Muscle of leg (tissue), 11 donors: ENCODE data around the gene NKAIN4. TPM values are rescaled to one million over a fixed set of nuclear protein-coding genes. Genes with fewer than 3 reads are reported as not detected.

Experiments used
- DNase-seq: peaks from one replicate; pipeline ENCODE4 v3.0.0; 2013
- H3K27ac ChIP-seq: one replicate; pipeline ENCODE4 v1.5.1; 2013; ENCODE audit warnings: mild to moderate bottlenecking, low read length, control low read depth
- H3K27me3 ChIP-seq: one replicate; pipeline ENCODE4 v1.6.1; 2013; ENCODE audit warnings: low read length; ENCODE audit not compliant: control insufficient read depth, insufficient read depth
- H3K36me3 ChIP-seq: one replicate; pipeline ENCODE4 v1.6.1; 2013; ENCODE audit warnings: low read length; ENCODE audit not compliant: control insufficient read depth, insufficient read depth
- H3K4me1 ChIP-seq: one replicate; pipeline ENCODE4 v1.6.1; 2013; ENCODE audit warnings: low read length; ENCODE audit not compliant: control insufficient read depth, insufficient read depth
- H3K4me3 ChIP-seq: one replicate; pipeline ENCODE4 v1.5.1; 2013; ENCODE audit warnings: low read length, control low read depth
- H3K9me3 ChIP-seq: replicated peaks from 2 replicates; pipeline ENCODE4 v1.6.1; 2013; ENCODE audit warnings: low read depth, low read length; ENCODE audit not compliant: control insufficient read depth
- whole genome bisulfite sequencing: methylation state at CpG from one replicate; pipeline ENCODE4 v1.1.5; 2013; ENCODE audit warnings: missing lambda C conversion rate; ENCODE audit not compliant: insufficient coverage; 5-methylcytosine and 5-hydroxymethylcytosine counted together
- polyA plus RNA-seq, 8 donors: library from polyadenylated mRNA; unstranded; fragments of 120-200 nt; gene quantifications; one replicate each; pipeline versions ENCODE4 v1.2.1 to v1.2.3, GENCODE V29; 2013; ENCODE audit warnings: inconsistent platforms in 1 of 8, low replicate concordance in 1 of 8; ENCODE audit not compliant: insufficient read length in 8 of 8, insufficient read depth in 1 of 8
- total RNA-seq: library from RNA; stranded (reverse); fragments of 120-200 nt; gene quantifications from one replicate; pipeline ENCODE4 v1.2.4, GENCODE V29; 2013

The NKAIN4 gene
- total and polyA plus RNA-seq, 9 donors, result 28.5 to 58.0 (median 37.7) TPM

GRCh38 chr20:63259734-63260460 lies 5.6 kb upstream of the NKAIN4 start:
- WGBS, result 64% methylated on average over 19 of the region's 25 CpGs
- H3K27me3 ChIP-seq, result peaks cover 16% of the 10 kb centered on the region
- H3K4me3 ChIP-seq, result no peak overlapping the region
- H3K9me3 ChIP-seq, result no peaks in the 10 kb centered on the region
- no peaks in the 10 kb centered on the region for H3K36me3 ChIP-seq
- DNase-seq, result no peak
- H3K4me1 ChIP-seq, result peaks cover 88% of the 10 kb centered on the region
- no peak overlapping the region for H3K27ac ChIP-seq

DNA sequence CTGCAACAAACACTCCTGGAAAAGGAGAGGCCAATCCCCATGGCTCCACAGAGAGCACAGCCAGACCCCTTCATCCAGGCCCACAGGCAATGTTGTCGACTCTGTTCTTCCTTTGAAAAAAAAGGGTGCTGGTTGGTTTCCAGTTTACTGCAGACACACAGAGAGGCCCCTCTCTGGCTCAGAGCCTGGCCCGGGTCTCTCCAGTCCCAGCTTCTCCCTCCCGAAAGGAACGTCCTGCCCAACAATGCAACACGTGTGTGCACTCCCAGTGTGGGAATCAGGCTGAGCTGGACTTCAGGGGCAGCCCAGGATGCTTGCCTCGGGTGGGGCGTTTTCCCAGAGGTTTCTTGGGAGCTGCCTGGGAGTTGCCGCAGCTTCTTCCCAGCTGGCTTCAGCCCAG lies 4.5 kb upstream of the NKAIN4 start:
- 6% methylated on average over 8 of the region's 8 CpGs for WGBS
- peaks cover 18% of the 10 kb centered on the region for H3K27me3 ChIP-seq
- DNase-seq, result peak; percentile 92

GRCh38 chr20:63257629-63258028 lies 3.4 kb upstream of the NKAIN4 start:
- H3K4me3 ChIP-seq, result no peak overlapping the region
- DNase-seq, result no peak
- H3K36me3 ChIP-seq, result no peaks in the 10 kb centered on the region
- WGBS, result 92% methylated on average over 10 of the region's 13 CpGs
- H3K27me3 ChIP-seq, result peaks cover 26% of the 10 kb centered on the region
- H3K9me3 ChIP-seq, result no peaks in the 10 kb centered on the region
- H3K4me1 ChIP-seq, result peaks cover 84% of the 10 kb centered on the region
- no peak overlapping the region for H3K27ac ChIP-seq

More for the DNA sequence above, 4.5 kb upstream of the NKAIN4 start:
- no peaks in the 10 kb centered on the region for H3K36me3 ChIP-seq
- H3K4me3 ChIP-seq, result no peak overlapping the region
- H3K4me1 ChIP-seq, result peaks cover 80% of the 10 kb centered on the region
- no peaks in the 10 kb centered on the region for H3K9me3 ChIP-seq
- peak overlapping the region; percentile 51 for H3K27ac ChIP-seq

GRCh38 chr20:63256954-63257353 lies 2.7 kb upstream of the NKAIN4 start:
- H3K4me1 ChIP-seq, result peaks cover 86% of the 10 kb centered on the region
- H3K27ac ChIP-seq, result no peak overlapping the region
- H3K9me3 ChIP-seq, result no peaks in the 10 kb centered on the region
- peaks cover 29% of the 10 kb centered on the region for H3K27me3 ChIP-seq
- no peak for DNase-seq
- no peak overlapping the region for H3K4me3 ChIP-seq
- no peaks in the 10 kb centered on the region for H3K36me3 ChIP-seq
- 95% methylated on average over 4 of the region's 4 CpGs for WGBS

- H3K4me1 ChIP-seq, result peaks cover 82% of the 10 kb centered on the region
- no peaks in the 10 kb centered on the region for H3K9me3 ChIP-seq
- no peak overlapping the region for H3K27ac ChIP-seq
- no peaks in the 10 kb centered on the region for H3K36me3 ChIP-seq
- no peak overlapping the region for H3K4me3 ChIP-seq
- peaks cover 28% of the 10 kb centered on the region for H3K27me3 ChIP-seq
- 52% methylated on average over 21 of the region's 31 CpGs for WGBS
- no peak for DNase-seq
These were observed 1.9 kb upstream of the NKAIN4 start for GRCh38 chr20:63255931-63256704.

- peak overlapping the region; percentile 29 for H3K4me3 ChIP-seq
- no peaks in the 10 kb centered on the region for H3K9me3 ChIP-seq
- peaks cover 28% of the 10 kb centered on the region for H3K27me3 ChIP-seq
- DNase-seq, result peak; percentile 72
- WGBS, result 5% methylated on average over 50 of the region's 56 CpGs
- H3K27ac ChIP-seq, result peak overlapping the region; percentile 62
- H3K4me1 ChIP-seq, result peaks cover 69% of the 10 kb centered on the region
- peaks cover 3% of the 10 kb centered on the region for H3K36me3 ChIP-seq
These were observed 532 bp upstream of the NKAIN4 start for GRCh38 chr20:63254606-63255384.

DNA sequence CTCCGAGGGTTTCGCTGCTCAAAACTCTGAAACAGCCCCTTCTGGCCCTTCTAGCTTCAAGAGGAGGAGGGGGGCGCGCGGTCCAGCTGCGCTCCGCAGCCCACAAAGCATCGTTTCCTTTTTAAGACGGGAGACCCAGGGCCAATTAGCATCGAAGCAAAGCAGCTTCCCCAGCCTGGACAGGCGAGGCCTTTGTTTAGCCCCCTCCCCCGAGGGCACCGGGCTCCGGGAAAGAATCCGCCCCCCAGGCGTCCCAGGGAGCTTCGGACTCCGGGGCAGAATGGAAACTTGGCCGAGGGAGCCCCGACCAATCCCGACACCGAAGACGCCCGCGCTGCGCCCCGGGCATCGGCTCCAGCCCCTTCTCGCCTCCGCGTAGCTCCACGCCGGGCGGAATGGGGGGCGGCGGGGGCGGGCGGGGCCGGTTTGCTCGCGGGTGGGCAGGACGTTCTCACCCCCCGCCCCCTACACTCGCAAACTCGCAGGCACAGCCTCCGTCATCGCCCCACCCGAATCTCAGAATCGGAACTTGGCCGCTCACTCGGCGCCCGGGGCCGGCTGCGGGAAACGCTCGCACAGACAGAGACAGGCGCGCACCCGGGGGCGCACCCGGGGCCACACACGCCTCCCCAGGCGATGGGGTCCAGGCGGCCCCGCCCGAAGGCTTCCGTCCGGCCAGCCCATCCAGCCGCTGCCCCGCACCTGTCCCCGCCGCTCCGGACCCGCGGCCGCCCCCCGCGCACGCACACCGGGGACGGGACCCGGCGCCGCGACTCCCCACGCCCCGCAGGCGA lies 628 bp downstream of the NKAIN4 start:
- Histone ChIP-seq H3K27ac (peak overlapping the region; percentile 70), H3K27me3 (peaks cover 30% of the 10 kb centered on the region), H3K4me1 (peaks cover 57% of the 10 kb centered on the region), H3K9me3 (no peaks in the 10 kb centered on the region), H3K4me3 (peak overlapping the region; percentile 46), H3K36me3 (peaks cover 12% of the 10 kb centered on the region)
- peak; percentile 78 for DNase-seq
- WGBS, result under 1% methylated on average over 85 of the region's 89 CpGs

- no peak for DNase-seq
- Histone ChIP-seq H3K4me1 (peaks cover 51% of the 10 kb centered on the region), H3K9me3 (no peaks in the 10 kb centered on the region), H3K27me3 (peaks cover 30% of the 10 kb centered on the region), H3K4me3 (peak overlapping the region; percentile 46), H3K27ac (peak overlapping the region; percentile 70), H3K36me3 (peaks cover 18% of the 10 kb centered on the region)
- WGBS, result 15% methylated on average over 15 of the region's 16 CpGs
These were observed 1.2 kb downstream of the NKAIN4 start for GRCh38 chr20:63253065-63253437.

GRCh38 chr20:63252284-63252711 lies 2.0 kb downstream of the NKAIN4 start:
- peaks cover 49% of the 10 kb centered on the region for H3K4me1 ChIP-seq
- 70% methylated on average over 5 of the region's 8 CpGs for WGBS
- no peaks in the 10 kb centered on the region for H3K9me3 ChIP-seq
- no peak for DNase-seq
- peaks cover 25% of the 10 kb centered on the region for H3K36me3 ChIP-seq
- no peak overlapping the region for H3K27ac ChIP-seq
- no peak overlapping the region for H3K4me3 ChIP-seq
- peaks cover 33% of the 10 kb centered on the region for H3K27me3 ChIP-seq
